Bronchial epithelial cell (primary cell): ENCODE measurements around the gene LCLAT1. TPM values are rescaled to one million over a fixed set of nuclear protein-coding genes. Genes with fewer than 3 reads are reported as not detected.

ENCODE experiments used
- DNase-seq: peaks from one replicate; pipeline ENCODE4 v3.0.0-alpha.2; 2010; ENCODE audit warnings: low read depth
- FAIRE-seq: peaks from 2 replicates; lab custom pipeline; 2011; peaks lifted over from hg19 to GRCh38; lab: Jason Lieb, UNC
- H3K27me3 ChIP-seq: 2 replicates; pipeline ENCODE4 v1.5.1; 2011; ENCODE audit warnings: low read length; ENCODE audit not compliant: control insufficient read depth, insufficient read depth
- H3K36me3 ChIP-seq: 2 replicates; pipeline ENCODE4 v1.5.1; 2011; ENCODE audit warnings: low read length; ENCODE audit not compliant: control insufficient read depth, insufficient read depth
- H3K4me3 ChIP-seq: 2 replicates; pipeline ENCODE4 v1.5.1; 2011; ENCODE audit warnings: mild to moderate bottlenecking, low read depth, low read length, control low read depth
- CTCF ChIP-seq: IDR thresholded peaks from 2 replicates; pipeline ENCODE4 v1.5.1; 2011; ENCODE audit warnings: mild to moderate bottlenecking, moderate library complexity, low read length, control low read depth, inconsistent platforms; ENCODE audit not compliant: insufficient read depth, severe bottlenecking
- total RNA-seq: library from RNA; depleted of rRNA; stranded (reverse); fragments of >200 nt; gene quantifications from 2 replicates; pipeline ENCODE4 v1.2.1, GENCODE V29; 2014

The LCLAT1 gene
- total RNA-seq: 8.7 and 11.5 TPM in 2 replicates

GRCh38 chr2:30447149-30448045, at the start of gene LCLAT1:
TSS of gene LCLAT1 (plus strand) at chr2:30447246. CDS start at chr2:30525591, 78,345 bp downstream.
- no peaks in the 10 kb centered on the region for H3K36me3 ChIP-seq
- H3K4me3 ChIP-seq: peak within 1 kb of the TSS; percentile 95
- peak; percentile 25 for TF ChIP-seq CTCF
- FAIRE-seq: no peak
- no peaks in the 10 kb centered on the region for H3K27me3 ChIP-seq
- DNase-seq: peak; percentile 55

GRCh38 chr2:30398084-30398873, 48.8 kb upstream of the LCLAT1 start:
- no peak overlapping the region for H3K4me3 ChIP-seq
- peaks cover 16% of the 10 kb centered on the region for H3K27me3 ChIP-seq
- FAIRE-seq (no peak), DNase-seq (peak; percentile 83)
- H3K36me3 ChIP-seq: no peaks in the 10 kb centered on the region
- no peak for TF ChIP-seq CTCF

- Histone ChIP-seq H3K4me3 (no peak overlapping the region), H3K27me3 (peaks cover 12% of the 10 kb centered on the region), H3K36me3 (no peaks in the 10 kb centered on the region)
- FAIRE-seq (no peak), DNase-seq (no peak)
- no peak for TF ChIP-seq CTCF
Observed at GRCh38 chr2:30400151-30400954, 46.7 kb upstream of the LCLAT1 start.

- FAIRE-seq: no peak
- TF ChIP-seq CTCF: no peak
- Histone ChIP-seq H3K27me3 (peaks cover 14% of the 10 kb centered on the region), H3K4me3 (no peak overlapping the region), H3K36me3 (no peaks in the 10 kb centered on the region)
- DNase-seq: no peak
Observed at GRCh38 chr2:30402441-30403182, 44.4 kb upstream of the LCLAT1 start.
